PFSK-1 (cell line): Measurements from ENCODE around the gene ASCL4.

Source experiments
- FOXP2 ChIP-seq: optimal IDR thresholded peaks from 2 replicates; pipeline ENCODE3; 2011; ENCODE audit warnings: borderline replicate concordance, control low read depth, inconsistent platforms; ENCODE audit not compliant: insufficient read depth; ENCODE audit errors: extremely low read length, extremely low read depth
- POLR2AphosphoS5 ChIP-seq: IDR thresholded peaks from 2 replicates; pipeline ENCODE4 v1.6.1; 2012; ENCODE audit warnings: low read depth, mild to moderate bottlenecking, control low read depth, low read length, moderate library complexity
- REST ChIP-seq, 2 experiments: IDR thresholded peaks; 2 replicates each; pipeline versions ENCODE4 v1.6.1 to v1.8.0; 2011 to 2012; ENCODE audit warnings: low read depth in 2 of 2, low read length in 2 of 2, control low read depth in 1 of 2, inconsistent platforms in 1 of 2, mild to moderate bottlenecking in 1 of 2, moderate library complexity in 1 of 2; ENCODE audit not compliant: insufficient read depth in 1 of 2
- SIN3A ChIP-seq: IDR thresholded peaks from 2 replicates; pipeline ENCODE4 v1.6.1; 2012; ENCODE audit warnings: mild to moderate bottlenecking, low read length, moderate library complexity, borderline replicate concordance; ENCODE audit not compliant: insufficient read depth
- TAF1 ChIP-seq: IDR thresholded peaks from 2 replicates; pipeline ENCODE4 v1.6.1; 2012; ENCODE audit warnings: low read length, control low read depth, borderline replicate concordance; ENCODE audit not compliant: insufficient read depth

The ASCL4 gene

GRCh38 chr12:107818984-107819383 is 44.5 kb downstream of the ASCL4 start:
- TF ChIP-seq TAF1: no peak
- no peak for TF ChIP-seq FOXP2
- TF ChIP-seq REST (IDR thresholded peaks at IDR 0.05; ENCODE audit: insufficient read depth in 1 of 2, low read depth in 2 of 2, low read length in 2 of 2): no peak
- no peak for TF ChIP-seq POLR2AphosphoS5
- no peak for TF ChIP-seq SIN3A

GRCh38 chr12:107822356-107822755 is 47.9 kb downstream of the ASCL4 start:
- no peak for TF ChIP-seq POLR2AphosphoS5
- no peak for TF ChIP-seq REST (IDR thresholded peaks at IDR 0.05; ENCODE audit: insufficient read depth in 1 of 2, low read depth in 2 of 2, low read length in 2 of 2)
- TF ChIP-seq TAF1: no peak
- no peak for TF ChIP-seq FOXP2
- TF ChIP-seq SIN3A: no peak
